Measurements from ENCODE around the gene COQ8A.

The COQ8A gene

DNA sequence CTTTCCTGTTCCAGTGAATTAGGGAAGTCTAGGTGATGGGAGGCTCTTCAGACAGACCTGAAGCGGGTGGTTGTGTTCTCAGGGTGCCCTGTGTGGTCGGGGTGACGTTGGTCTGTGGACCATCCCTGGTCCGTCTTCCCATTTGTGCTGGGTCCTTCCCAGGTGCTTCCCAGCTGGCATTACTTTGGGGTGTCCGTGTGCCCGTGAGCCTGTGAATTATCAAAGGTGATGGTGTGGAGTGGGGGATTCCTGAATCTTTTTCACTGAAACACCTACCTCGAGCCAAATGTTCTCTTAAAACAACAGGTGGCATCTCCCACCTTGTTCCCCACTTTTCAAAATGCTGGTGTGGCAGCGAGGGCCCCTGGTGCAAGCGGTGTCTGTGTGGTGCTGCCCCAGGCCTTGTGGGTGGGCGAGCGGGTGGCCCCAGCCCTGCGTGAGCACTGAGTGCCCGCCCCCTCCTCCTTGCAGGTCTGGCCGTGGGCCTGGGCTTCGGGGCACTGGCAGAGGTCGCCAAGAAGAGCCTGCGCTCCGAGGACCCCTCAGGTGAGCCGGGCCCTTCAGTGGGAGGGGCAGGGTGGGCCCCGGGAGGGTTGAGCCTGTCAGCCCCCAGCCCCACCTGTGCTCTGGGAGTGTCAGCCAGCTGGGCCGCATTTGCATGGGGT is 37.0 kb downstream of the COQ8A start:
- Histone ChIP-seq H3K4me2 (ENCODE audit: low read length) (no peak overlapping the region), H3K18ac (ENCODE audit: low read length) (no peak overlapping the region), H3K27me3 (ENCODE audit: insufficient read depth, low read length, poor library complexity) (no peaks in the 10 kb centered on the region), H2BK5ac (ENCODE audit: low read length) (no peak overlapping the region), H3K9ac (ENCODE audit: low read length) (no peak overlapping the region), H2BK15ac (replicated peaks; ENCODE audit: low read depth) (no peak overlapping the region), H3K79me2 (ENCODE audit: control insufficient read depth, insufficient read depth, low read length) (no peaks in the 10 kb centered on the region), H3K36me3 (ENCODE audit: control insufficient read depth, insufficient read depth, low read length) (no peaks in the 10 kb centered on the region), H3K56ac (ENCODE audit: low read length) (no peak overlapping the region), H3K4me3 (ENCODE audit: low read length) (no peak overlapping the region), H4K8ac (ENCODE audit: low read depth, low read length) (no peak overlapping the region), H3K4ac (ENCODE audit: low read depth, low read length) (no peak overlapping the region), H3K79me1 (ENCODE audit: low read length) (no peaks in the 10 kb centered on the region), H4K5ac (ENCODE audit: low read length) (no peak overlapping the region), H3K23ac (ENCODE audit: low read length) (no peak overlapping the region), H3K4me1 (ENCODE audit: control insufficient read depth, low read depth, low read length) (peaks cover 2% of the 10 kb centered on the region), H2AK5ac (ENCODE audit: low read length) (no peak overlapping the region), H3K27ac (ENCODE audit: low read depth, low read length) (no peak overlapping the region), H2BK120ac (ENCODE audit: low read depth, low read length) (no peak overlapping the region)
- no CpG with 5 or more reads among the region's 21 CpGs for WGBS (ENCODE audit: extremely low coverage, insufficient coverage, low lambda C conversion rate)
- DNase-seq = no peak

DNA sequence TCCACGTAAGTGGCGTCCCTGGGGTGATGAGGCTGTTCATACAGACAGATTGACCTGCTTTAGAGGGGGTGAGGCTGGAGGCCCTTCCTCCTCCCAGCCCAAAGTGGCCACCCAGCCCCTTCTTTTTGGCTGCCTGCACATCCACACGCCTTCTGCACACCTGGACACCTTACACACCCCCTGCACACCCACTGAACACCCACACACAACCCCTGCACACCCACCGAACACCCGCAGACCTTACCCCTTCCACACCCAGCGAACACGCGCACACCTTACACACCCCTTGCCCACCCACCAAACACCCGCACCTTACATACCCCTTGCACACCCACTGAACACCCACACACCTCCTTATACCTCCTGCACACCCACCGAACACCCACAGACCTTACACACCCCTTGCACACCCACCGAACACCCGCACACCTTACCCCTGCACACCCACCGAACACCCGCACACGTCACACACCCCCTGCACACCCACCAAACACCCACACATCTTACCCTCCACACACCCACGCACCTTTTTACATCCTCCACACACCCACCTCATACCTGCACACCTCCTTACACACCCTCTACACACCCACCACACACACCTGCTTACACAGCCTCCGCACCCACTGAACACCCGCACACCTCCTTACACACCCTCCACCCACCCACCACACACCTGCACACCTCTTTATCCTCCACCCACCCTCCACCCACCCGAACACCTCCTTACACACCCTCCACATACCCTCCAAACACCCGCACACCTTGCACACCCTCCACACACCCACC is 37.7 kb downstream of the COQ8A start:
- Histone ChIP-seq H3K36me3 (ENCODE audit: control insufficient read depth, insufficient read depth, low read length) (no peaks in the 10 kb centered on the region), H2BK5ac (ENCODE audit: low read length) (no peak overlapping the region), H3K4me2 (ENCODE audit: low read length) (no peak overlapping the region), H3K27ac (ENCODE audit: low read depth, low read length) (no peak overlapping the region), H3K4ac (ENCODE audit: low read depth, low read length) (no peak overlapping the region), H2BK15ac (replicated peaks; ENCODE audit: low read depth) (no peak overlapping the region), H3K79me1 (ENCODE audit: low read length) (no peaks in the 10 kb centered on the region), H3K27me3 (ENCODE audit: insufficient read depth, low read length, poor library complexity) (no peaks in the 10 kb centered on the region), H3K18ac (ENCODE audit: low read length) (no peak overlapping the region), H3K4me3 (ENCODE audit: low read length) (no peak overlapping the region), H2AK5ac (ENCODE audit: low read length) (no peak overlapping the region), H3K9ac (ENCODE audit: low read length) (no peak overlapping the region), H3K56ac (ENCODE audit: low read length) (no peak overlapping the region), H3K79me2 (ENCODE audit: control insufficient read depth, insufficient read depth, low read length) (no peaks in the 10 kb centered on the region), H2BK120ac (ENCODE audit: low read depth, low read length) (no peak overlapping the region), H3K23ac (ENCODE audit: low read length) (no peak overlapping the region), H4K5ac (ENCODE audit: low read length) (no peak overlapping the region), H3K4me1 (ENCODE audit: control insufficient read depth, low read depth, low read length) (peaks cover 2% of the 10 kb centered on the region), H4K8ac (ENCODE audit: low read depth, low read length) (no peak overlapping the region)
- DNase-seq = no peak
- WGBS (ENCODE audit: extremely low coverage, insufficient coverage, low lambda C conversion rate) = 97% methylated on average over 10 of the region's 20 CpGs

DNA sequence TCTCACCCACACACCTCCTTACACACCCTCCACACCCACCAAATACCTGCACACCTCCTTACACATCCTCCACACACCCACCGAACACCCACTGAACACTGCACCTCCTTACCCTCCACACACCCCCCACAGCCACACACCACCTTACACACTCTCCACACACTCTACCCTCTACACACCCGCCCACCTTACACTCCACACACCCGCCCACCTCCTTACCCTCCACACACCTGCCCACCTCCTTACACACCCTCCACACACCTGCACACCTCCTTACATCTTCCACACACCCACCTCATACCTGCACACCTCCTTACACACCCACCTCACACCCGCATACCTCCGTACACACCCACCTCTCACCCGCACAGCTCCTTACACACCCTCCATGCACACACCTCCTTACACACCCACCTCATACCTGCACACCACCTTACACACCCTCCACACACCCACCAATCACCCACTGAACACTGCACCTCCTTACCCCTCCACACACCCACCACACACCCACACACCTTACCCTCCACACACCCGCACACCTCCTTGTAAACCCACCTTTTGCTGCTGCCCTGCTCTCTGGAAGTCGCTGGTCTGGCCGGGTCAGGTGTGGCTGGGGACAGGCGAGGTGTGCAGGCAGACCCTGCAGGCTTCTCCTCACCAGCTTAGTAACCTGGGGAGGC is 38.5 kb downstream of the COQ8A start:
- H2AK5ac ChIP-seq (ENCODE audit: low read length) = no peak overlapping the region
- H3K27ac ChIP-seq (ENCODE audit: low read depth, low read length) = no peak overlapping the region
- H3K4me1 ChIP-seq (ENCODE audit: control insufficient read depth, low read depth, low read length) = peaks cover 2% of the 10 kb centered on the region
- H3K4me2 ChIP-seq (ENCODE audit: low read length) = no peak overlapping the region
- H3K79me1 ChIP-seq (ENCODE audit: low read length) = no peaks in the 10 kb centered on the region
- no peak overlapping the region for H2BK120ac ChIP-seq (ENCODE audit: low read depth, low read length)
- no peak overlapping the region for H3K18ac ChIP-seq (ENCODE audit: low read length)
- no peak overlapping the region for H3K4ac ChIP-seq (ENCODE audit: low read depth, low read length)
- no peaks in the 10 kb centered on the region for H3K27me3 ChIP-seq (ENCODE audit: insufficient read depth, low read length, poor library complexity)
- H3K23ac ChIP-seq (ENCODE audit: low read length) = no peak overlapping the region
- H3K4me3 ChIP-seq (ENCODE audit: low read length) = no peak overlapping the region
- H2BK5ac ChIP-seq (ENCODE audit: low read length) = no peak overlapping the region
- H3K9ac ChIP-seq (ENCODE audit: low read length) = no peak overlapping the region
- no peak for DNase-seq
- no peak overlapping the region for H4K5ac ChIP-seq (ENCODE audit: low read length)
- H3K56ac ChIP-seq (ENCODE audit: low read length) = peak overlapping the region; percentile 34
- no peak overlapping the region for H4K8ac ChIP-seq (ENCODE audit: low read depth, low read length)
- H2BK15ac ChIP-seq (replicated peaks; ENCODE audit: low read depth) = no peak overlapping the region
- no peaks in the 10 kb centered on the region for H3K36me3 ChIP-seq (ENCODE audit: control insufficient read depth, insufficient read depth, low read length)
- no peaks in the 10 kb centered on the region for H3K79me2 ChIP-seq (ENCODE audit: control insufficient read depth, insufficient read depth, low read length)
- WGBS (ENCODE audit: extremely low coverage, insufficient coverage, low lambda C conversion rate) = 100% methylated on average over 4 of the region's 10 CpGs

DNA sequence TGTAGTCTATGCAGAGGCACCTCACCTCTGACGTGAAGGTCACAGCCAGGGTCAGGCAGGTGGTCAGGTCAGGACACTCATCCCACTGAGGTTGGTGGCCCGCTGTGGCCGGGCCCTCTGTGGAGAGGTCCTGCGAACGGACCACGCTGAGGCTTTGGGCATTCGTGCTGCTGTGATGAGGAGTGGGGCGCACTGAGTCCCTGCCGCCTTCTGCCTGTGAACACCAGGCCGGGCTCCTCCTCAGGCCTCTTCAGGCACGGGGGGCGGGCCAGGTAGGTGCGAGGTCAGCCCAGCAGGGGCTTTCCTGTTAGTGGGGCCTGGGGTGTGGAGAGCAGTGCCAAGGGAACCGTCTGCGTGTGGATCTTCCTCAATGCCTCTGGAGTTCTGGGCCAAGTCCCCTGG is 39.0 kb downstream of the COQ8A start:
- no CpG with 5 or more reads among the region's 15 CpGs for WGBS (ENCODE audit: extremely low coverage, insufficient coverage, low lambda C conversion rate)
- H2BK120ac ChIP-seq (ENCODE audit: low read depth, low read length) = no peak overlapping the region
- H3K4me1 ChIP-seq (ENCODE audit: control insufficient read depth, low read depth, low read length) = peaks cover 2% of the 10 kb centered on the region
- H3K23ac ChIP-seq (ENCODE audit: low read length) = no peak overlapping the region
- H3K18ac ChIP-seq (ENCODE audit: low read length) = no peak overlapping the region
- no peak overlapping the region for H3K4me3 ChIP-seq (ENCODE audit: low read length)
- no peaks in the 10 kb centered on the region for H3K27me3 ChIP-seq (ENCODE audit: insufficient read depth, low read length, poor library complexity)
- no peak overlapping the region for H2BK15ac ChIP-seq (replicated peaks; ENCODE audit: low read depth)
- no peak overlapping the region for H2BK5ac ChIP-seq (ENCODE audit: low read length)
- H3K56ac ChIP-seq (ENCODE audit: low read length) = peak overlapping the region; percentile 34
- H3K79me1 ChIP-seq (ENCODE audit: low read length) = no peaks in the 10 kb centered on the region
- no peaks in the 10 kb centered on the region for H3K36me3 ChIP-seq (ENCODE audit: control insufficient read depth, insufficient read depth, low read length)
- H3K9ac ChIP-seq (ENCODE audit: low read length) = no peak overlapping the region
- H4K8ac ChIP-seq (ENCODE audit: low read depth, low read length) = no peak overlapping the region
- H2AK5ac ChIP-seq (ENCODE audit: low read length) = no peak overlapping the region
- H3K4me2 ChIP-seq (ENCODE audit: low read length) = no peak overlapping the region
- H4K5ac ChIP-seq (ENCODE audit: low read length) = no peak overlapping the region
- no peak overlapping the region for H3K4ac ChIP-seq (ENCODE audit: low read depth, low read length)
- peak; percentile 21 for DNase-seq
- H3K27ac ChIP-seq (ENCODE audit: low read depth, low read length) = no peak overlapping the region
- no peaks in the 10 kb centered on the region for H3K79me2 ChIP-seq (ENCODE audit: control insufficient read depth, insufficient read depth, low read length)

DNA sequence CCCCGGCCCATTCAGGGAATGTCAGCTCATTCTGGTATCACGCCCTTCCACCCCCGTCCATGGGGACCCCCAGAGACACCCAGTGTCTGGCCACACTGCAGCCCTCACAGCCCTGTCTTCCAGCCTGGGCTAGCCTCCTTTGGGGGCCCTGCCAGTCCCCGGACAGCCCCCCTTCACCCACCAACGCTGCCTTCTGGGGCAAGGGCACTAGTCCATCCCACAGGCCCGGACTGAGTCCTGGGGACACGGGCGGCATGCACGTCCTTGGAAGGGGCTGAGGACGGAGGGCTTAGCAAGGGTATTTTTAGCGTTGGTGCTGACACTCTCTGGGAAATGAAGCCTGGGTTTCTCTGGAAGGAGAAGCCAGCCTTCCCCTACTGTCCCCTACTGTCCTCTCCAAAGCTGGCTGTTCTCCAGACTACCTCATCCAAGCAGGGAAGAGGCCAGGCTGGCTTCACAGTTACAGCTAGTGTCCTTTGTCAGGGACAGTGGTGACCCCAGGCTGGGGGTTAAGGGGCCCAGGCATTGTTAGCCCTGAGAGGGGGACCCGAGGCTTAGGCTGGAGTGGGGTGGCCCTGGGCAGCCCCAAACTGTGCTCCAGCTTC is 39.5 kb downstream of the COQ8A start:
- no peak for DNase-seq
- no peaks in the 10 kb centered on the region for H3K79me1 ChIP-seq (ENCODE audit: low read length)
- no peaks in the 10 kb centered on the region for H3K27me3 ChIP-seq (ENCODE audit: insufficient read depth, low read length, poor library complexity)
- no peak overlapping the region for H3K18ac ChIP-seq (ENCODE audit: low read length)
- H3K23ac ChIP-seq (ENCODE audit: low read length) = peak overlapping the region; percentile 3
- no peak overlapping the region for H2AK5ac ChIP-seq (ENCODE audit: low read length)
- H4K5ac ChIP-seq (ENCODE audit: low read length) = no peak overlapping the region
- WGBS (ENCODE audit: extremely low coverage, insufficient coverage, low lambda C conversion rate) = no CpG with 5 or more reads among the region's 12 CpGs
- H3K4me1 ChIP-seq (ENCODE audit: control insufficient read depth, low read depth, low read length) = peaks cover 2% of the 10 kb centered on the region
- H3K4ac ChIP-seq (ENCODE audit: low read depth, low read length) = no peak overlapping the region
- no peak overlapping the region for H4K8ac ChIP-seq (ENCODE audit: low read depth, low read length)
- no peak overlapping the region for H3K27ac ChIP-seq (ENCODE audit: low read depth, low read length)
- no peak overlapping the region for H2BK15ac ChIP-seq (replicated peaks; ENCODE audit: low read depth)
- no peak overlapping the region for H2BK120ac ChIP-seq (ENCODE audit: low read depth, low read length)
- no peak overlapping the region for H3K9ac ChIP-seq (ENCODE audit: low read length)
- H2BK5ac ChIP-seq (ENCODE audit: low read length) = no peak overlapping the region
- H3K79me2 ChIP-seq (ENCODE audit: control insufficient read depth, insufficient read depth, low read length) = no peaks in the 10 kb centered on the region
- no peak overlapping the region for H3K4me2 ChIP-seq (ENCODE audit: low read length)
- H3K36me3 ChIP-seq (ENCODE audit: control insufficient read depth, insufficient read depth, low read length) = no peaks in the 10 kb centered on the region
- H3K56ac ChIP-seq (ENCODE audit: low read length) = peak overlapping the region; percentile 25
- no peak overlapping the region for H3K4me3 ChIP-seq (ENCODE audit: low read length)

Data from mesendoderm (in vitro differentiated cells).